Fibroblast of villous mesenchyme (primary cell): ENCODE results near the gene EFHC2. TPM values are rescaled to one million over a fixed set of nuclear protein-coding genes. Genes with fewer than 3 reads are reported as not detected.

ENCODE experiments used
- DNase-seq: peaks from one replicate; pipeline ENCODE4 v3.0.0-alpha.2; 2010; ENCODE audit warnings: low read depth
- H3K4me3 ChIP-seq: 2 replicates; pipeline ENCODE4 v1.5.1; 2011; ENCODE audit warnings: low read depth, mild to moderate bottlenecking, low read length
- CTCF ChIP-seq: IDR thresholded peaks from 2 replicates; pipeline ENCODE4 v1.5.1; 2012; ENCODE audit warnings: low read depth, mild to moderate bottlenecking, low read length; ENCODE audit not compliant: insufficient read depth
- total RNA-seq: library from RNA; depleted of rRNA; stranded (reverse); fragments of >200 nt; gene quantifications from 2 replicates; pipeline ENCODE4 v1.2.3, GENCODE V29; 2012

Gene EFHC2
- total RNA-seq, 1 donor = under 0.01 TPM

- DNase-seq = no peak
- no peak overlapping the region for H3K4me3 ChIP-seq
- TF ChIP-seq CTCF = no peak
Observed at GRCh38 chrX:44113337-44113736, 230.1 kb downstream of the EFHC2 start.

GRCh38 chrX:44106864-44107263 lies 236.6 kb downstream of the EFHC2 start:
- H3K4me3 ChIP-seq = no peak overlapping the region
- no peak for DNase-seq
- no peak for TF ChIP-seq CTCF

- no peak for DNase-seq
- no peak overlapping the region for H3K4me3 ChIP-seq
- TF ChIP-seq CTCF = no peak
Observed at GRCh38 chrX:44105228-44105913, 238.1 kb downstream of the EFHC2 start.

GRCh38 chrX:44104699-44105098 lies 238.8 kb downstream of the EFHC2 start:
- no peak overlapping the region for H3K4me3 ChIP-seq
- no peak for DNase-seq
- TF ChIP-seq CTCF = no peak

DNA sequence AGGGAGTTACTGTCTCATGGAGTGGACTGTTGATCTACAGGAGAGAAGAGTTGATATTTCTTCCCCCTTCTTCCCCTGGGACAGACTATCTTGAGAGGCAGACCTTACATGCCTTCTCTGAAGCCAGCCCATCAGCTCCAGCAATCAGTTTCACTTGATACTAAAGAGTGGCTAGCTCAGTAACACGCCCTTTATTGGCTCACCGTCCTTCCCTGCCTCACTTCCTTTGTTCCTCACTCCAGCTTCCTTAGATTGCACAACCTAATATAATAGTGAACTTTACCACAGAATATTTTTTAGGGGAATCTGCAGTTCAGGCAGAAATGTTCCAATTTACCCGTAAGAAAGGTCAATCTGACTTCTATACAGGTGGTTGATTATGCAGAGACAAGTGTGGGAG lies 242.2 kb downstream of the EFHC2 start:
- DNase-seq = no peak
- no peak for TF ChIP-seq CTCF

GRCh38 chrX:44099366-44099765 lies 244.1 kb downstream of the EFHC2 start:
- DNase-seq = no peak
- TF ChIP-seq CTCF = no peak
- no peak overlapping the region for H3K4me3 ChIP-seq

More for the DNA sequence above, 242.2 kb downstream of the EFHC2 start:
- H3K4me3 ChIP-seq = no peak overlapping the region

Other genes starting within 250 kb of the EFHC2 start
- gene FUNDC1, start 199.2 kb upstream of the EFHC2 start, total RNA-seq = 13.5 and 15.5 TPM in 2 replicates